Measurements from ENCODE around the gene PAPPA2.

Gene PAPPA2

DNA sequence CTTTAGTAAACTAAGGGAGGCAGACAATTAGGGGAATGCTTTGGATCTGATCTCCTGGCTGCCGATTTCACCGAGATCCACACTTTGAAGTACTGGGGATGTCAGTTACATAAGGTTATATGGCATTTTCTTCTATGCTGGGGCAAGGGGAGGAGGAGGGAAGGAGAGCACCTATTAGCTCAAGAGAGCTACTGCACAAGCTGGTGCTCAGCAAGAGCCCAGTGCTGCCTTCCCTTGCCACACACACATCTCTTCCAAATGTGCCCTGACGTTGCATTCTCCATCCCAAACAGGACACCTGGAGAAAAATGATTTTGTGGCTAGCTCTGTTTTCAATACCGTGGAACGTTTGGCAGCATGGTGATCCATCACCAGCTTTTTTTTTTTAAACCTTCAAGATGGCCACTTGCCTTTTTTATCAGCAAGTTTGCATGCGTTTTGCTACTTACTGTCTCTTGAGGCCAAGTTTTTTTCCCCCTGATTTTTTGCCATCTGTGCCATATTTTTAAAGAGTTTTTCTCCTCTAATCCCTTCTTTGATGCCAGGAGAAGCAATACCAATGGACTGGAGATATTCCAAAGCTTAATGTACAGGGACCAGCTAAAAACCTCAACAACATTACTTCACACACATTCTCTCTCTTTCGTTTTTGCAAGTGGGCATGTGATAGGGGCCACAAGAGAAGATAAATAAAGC, 66.6 kb downstream of the PAPPA2 start:
- TF ChIP-seq, protein P1, sequence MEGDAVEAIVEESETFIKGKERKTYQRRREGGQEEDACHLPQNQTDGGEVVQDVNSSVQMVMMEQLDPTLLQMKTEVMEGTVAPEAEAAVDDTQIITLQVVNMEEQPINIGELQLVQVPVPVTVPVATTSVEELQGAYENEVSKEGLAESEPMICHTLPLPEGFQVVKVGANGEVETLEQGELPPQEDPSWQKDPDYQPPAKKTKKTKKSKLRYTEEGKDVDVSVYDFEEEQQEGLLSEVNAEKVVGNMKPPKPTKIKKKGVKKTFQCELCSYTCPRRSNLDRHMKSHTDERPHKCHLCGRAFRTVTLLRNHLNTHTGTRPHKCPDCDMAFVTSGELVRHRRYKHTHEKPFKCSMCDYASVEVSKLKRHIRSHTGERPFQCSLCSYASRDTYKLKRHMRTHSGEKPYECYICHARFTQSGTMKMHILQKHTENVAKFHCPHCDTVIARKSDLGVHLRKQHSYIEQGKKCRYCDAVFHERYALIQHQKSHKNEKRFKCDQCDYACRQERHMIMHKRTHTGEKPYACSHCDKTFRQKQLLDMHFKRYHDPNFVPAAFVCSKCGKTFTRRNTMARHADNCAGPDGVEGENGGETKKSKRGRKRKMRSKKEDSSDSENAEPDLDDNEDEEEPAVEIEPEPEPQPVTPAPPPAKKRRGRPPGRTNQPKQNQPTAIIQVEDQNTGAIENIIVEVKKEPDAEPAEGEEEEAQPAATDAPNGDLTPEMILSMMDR (IDR thresholded peaks at IDR 0.05; ENCODE audit: low read depth, low read length), result no peak
- no peak overlapping the region for H3K4me3 ChIP-seq (ENCODE audit: low read depth, low read length)

DNA sequence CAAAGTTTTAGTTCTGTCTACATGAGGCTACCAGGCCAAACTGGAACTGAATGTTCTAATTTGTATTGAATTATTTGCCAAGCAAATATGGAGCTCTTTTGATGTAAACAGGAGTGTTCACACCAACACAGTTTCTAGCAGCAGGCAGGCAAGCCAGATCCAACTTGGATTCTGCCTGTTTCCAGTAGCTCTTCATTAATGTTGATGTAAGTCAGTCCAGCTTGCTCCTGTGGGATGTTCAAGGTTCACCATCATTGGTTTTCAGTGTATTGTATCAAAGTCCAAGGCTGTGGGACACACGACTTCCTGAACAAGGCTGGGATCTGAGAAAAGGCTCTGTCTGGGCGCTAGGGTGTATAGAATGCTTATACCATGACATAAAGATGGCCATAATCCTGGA, 68.1 kb downstream of the PAPPA2 start:
- H3K4me3 ChIP-seq (ENCODE audit: low read depth, low read length), result no peak overlapping the region
- TF ChIP-seq, protein P1 (IDR thresholded peaks at IDR 0.05; ENCODE audit: low read depth, low read length), result no peak

DNA sequence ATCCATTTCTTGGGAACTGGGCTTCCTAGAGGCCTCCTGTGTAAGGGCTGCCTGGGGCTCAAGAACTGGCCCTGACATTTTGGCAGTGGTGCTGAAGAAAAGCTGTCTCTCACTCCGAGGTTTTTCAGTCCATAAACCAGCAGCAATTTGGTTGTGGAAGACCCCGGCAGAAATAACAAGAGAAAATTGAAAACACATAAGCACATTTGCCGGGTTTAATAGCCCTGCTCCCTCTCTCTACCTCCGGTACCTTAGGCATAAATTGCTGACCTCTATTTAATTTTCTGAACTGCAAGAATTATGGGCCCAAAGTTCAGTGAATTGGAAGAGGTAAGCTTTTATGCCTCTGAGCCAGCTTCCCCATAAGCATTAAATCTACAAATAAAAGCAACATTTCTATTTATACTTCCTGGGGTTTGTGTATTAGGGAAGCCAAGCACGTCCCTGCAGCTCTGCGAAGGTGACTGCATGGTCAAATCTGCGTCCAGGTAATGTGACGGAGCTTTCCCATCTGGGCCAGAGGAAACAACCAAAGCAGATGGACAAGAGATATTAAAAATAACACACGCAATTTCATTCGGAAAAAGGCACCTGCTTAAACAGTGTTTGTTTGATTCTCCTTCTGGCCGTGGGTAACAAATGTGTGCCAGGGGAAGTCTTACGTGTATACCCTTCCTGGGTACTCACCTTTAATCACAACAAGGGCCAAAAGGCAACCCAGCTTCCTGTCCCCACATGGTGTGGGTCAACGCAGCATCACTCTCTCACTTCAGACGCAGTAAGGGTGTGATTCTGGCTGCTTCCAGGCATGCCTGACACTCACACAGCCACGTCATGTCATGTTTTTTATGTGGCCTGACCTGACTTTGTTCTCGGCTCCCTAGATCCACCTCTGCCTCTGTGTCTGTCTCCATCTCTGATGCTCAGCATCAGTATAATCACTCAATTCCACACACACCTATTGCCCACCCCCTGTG, 69.2 kb downstream of the PAPPA2 start:
- TF ChIP-seq, protein P1 (IDR thresholded peaks at IDR 0.05; ENCODE audit: low read depth, low read length), result no peak
- H3K4me3 ChIP-seq (ENCODE audit: low read depth, low read length), result no peak overlapping the region

DNA sequence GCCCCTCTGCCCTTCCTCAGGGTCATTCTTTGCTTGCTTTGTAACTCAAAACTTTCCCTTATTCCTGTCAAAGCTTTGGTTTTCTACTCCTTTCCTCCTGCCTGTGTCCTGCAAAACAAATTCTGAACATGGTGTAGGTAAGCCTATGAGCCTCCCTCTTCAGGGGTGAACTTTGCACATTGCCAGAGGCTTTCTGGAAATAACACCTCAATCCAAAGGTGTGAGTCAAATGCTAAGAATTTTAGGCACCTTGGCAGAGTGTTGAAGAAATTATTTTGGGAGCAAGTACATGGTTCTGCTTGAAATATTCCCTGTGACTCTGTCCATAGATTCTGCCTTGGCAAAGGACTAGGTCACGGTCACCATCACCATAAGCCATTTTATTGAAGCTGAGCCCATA, 70.0 kb downstream of the PAPPA2 start:
- TF ChIP-seq, protein P1 (IDR thresholded peaks at IDR 0.05; ENCODE audit: low read depth, low read length), result no peak
- no peak overlapping the region for H3K4me3 ChIP-seq (ENCODE audit: low read depth, low read length)

DNA sequence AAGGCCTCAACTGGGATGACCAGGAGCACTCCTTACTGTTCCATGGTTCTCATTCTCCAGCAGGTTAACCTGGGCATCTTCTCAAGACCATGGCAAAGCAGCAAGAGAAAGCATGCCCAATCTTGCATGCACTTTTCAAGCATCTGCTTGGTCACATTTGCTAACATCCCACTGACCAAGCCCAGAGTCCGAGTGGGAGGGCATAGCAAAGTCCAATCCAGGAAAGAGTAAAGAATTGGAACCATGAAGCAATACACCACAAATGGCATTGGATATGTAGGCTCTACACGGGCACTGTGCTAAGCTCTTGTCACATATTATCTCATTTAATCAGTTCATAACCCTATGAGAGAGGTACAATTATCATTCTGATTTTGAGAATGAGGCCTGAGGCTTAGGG, 73.6 kb downstream of the PAPPA2 start:
- TF ChIP-seq, protein P1 (IDR thresholded peaks at IDR 0.05; ENCODE audit: low read depth, low read length), result no peak
- H3K4me3 ChIP-seq (ENCODE audit: low read depth, low read length), result no peak overlapping the region

DNA sequence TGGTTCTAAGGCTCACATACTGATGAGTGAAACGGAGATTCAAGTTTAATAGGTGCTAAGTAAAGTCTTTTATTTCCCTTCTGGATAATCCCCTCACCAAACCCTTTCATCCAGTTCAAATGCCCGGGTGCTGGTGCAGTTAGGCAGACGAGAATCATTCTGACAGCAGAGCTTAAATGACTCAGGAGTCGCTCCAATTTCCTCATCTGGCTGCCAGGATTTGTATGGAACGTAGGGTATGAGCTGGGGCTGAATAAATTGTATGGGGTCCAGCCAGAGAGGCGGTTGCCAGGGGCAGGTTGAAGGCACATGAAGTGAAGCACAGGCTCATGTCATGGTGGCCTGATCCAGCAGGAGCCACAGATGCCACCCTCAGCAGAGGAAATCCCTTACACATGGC, 76.0 kb downstream of the PAPPA2 start:
- TF ChIP-seq, protein P1 (IDR thresholded peaks at IDR 0.05; ENCODE audit: low read depth, low read length), result no peak
- H3K4me3 ChIP-seq (ENCODE audit: low read depth, low read length), result no peak overlapping the region

DNA sequence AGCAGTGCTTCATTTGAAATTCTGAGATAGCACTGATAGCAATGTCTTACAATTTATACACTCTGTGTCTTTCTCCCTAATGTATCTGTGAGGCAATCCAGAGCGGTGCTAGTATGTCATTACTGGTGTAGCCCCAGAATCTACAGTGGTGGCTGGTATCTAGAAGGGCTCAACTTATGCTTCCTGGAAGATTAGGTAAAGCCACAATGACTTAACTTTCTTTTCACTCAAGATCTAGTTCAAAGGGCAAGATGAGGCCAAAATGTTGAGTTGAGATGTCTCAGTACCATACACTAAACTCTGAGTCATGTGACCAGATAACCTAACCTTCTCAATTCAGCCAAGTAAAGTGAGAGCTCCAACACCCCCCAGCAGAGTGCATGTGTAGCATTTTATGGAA, 77.5 kb downstream of the PAPPA2 start:
- no peak overlapping the region for H3K4me3 ChIP-seq (ENCODE audit: low read depth, low read length)
- TF ChIP-seq, protein P1 (IDR thresholded peaks at IDR 0.05; ENCODE audit: low read depth, low read length), result no peak
